Neural progenitor cell (in vitro differentiated cells): ENCODE data around the gene SYCP1. TPM values are rescaled to one million over a fixed set of nuclear protein-coding genes. Genes with fewer than 3 reads are reported as not detected.

Experiments used
- DNase-seq: peaks from one replicate; pipeline ENCODE4 v3.0.0-alpha.2; 2016; ENCODE audit warnings: low spot score
- H2AFZ ChIP-seq: fragments of 200-600 bp; sonication (generic); replicated peaks from 2 replicates; pipeline ENCODE4 v1.6.1; 2016; ENCODE audit warnings: antibody characterized with exemption
- H3F3A ChIP-seq: fragments of 200-600 bp; sonication (generic); 2 replicates; pipeline ENCODE4 v1.6.1; 2016; ENCODE audit warnings: antibody characterized with exemption, low read depth
- H3K27ac ChIP-seq: fragments of 200-600 bp; sonication (generic); 2 replicates; pipeline ENCODE4 v1.5.1; 2016; ENCODE audit warnings: mild to moderate bottlenecking
- H3K27me3 ChIP-seq: fragments of 200-600 bp; sonication (generic); 2 replicates; pipeline ENCODE4 v1.6.1; 2016; ENCODE audit warnings: mild to moderate bottlenecking, moderate library complexity
- H3K36me3 ChIP-seq: fragments of 200-600 bp; sonication (generic); 2 replicates; pipeline ENCODE4 v1.5.1; 2016
- H3K4me1 ChIP-seq: fragments of 200-600 bp; sonication (generic); 2 replicates; pipeline ENCODE4 v1.6.1; 2016; ENCODE audit warnings: mixed run types
- H3K4me2 ChIP-seq: fragments of 200-600 bp; sonication (generic); 2 replicates; pipeline ENCODE4 v1.6.1; 2016
- H3K4me3 ChIP-seq: fragments of 200-600 bp; sonication (generic); 2 replicates; pipeline ENCODE4 v1.5.1; 2016
- H3K79me2 ChIP-seq: fragments of 200-600 bp; sonication (generic); 2 replicates; pipeline ENCODE4 v1.6.1; 2016; ENCODE audit warnings: low read depth
- H3K9ac ChIP-seq: fragments of 200-600 bp; sonication (generic); 2 replicates; pipeline ENCODE4 v1.6.1; 2016
- H3K9me3 ChIP-seq: fragments of 200-600 bp; sonication (generic); 2 replicates; pipeline ENCODE4 v1.5.1; 2016; ENCODE audit warnings: low read depth
- H4K20me1 ChIP-seq: fragments of 200-600 bp; sonication (generic); 2 replicates; pipeline ENCODE4 v1.6.1; 2016; ENCODE audit warnings: low read depth
- H3K27ac Mint-ChIP-seq: 3 replicates; pipeline ENCODE4 v1.8.0; 2021; ENCODE audit warnings: mixed read lengths
- H3K27me3 Mint-ChIP-seq: 2 replicates; pipeline ENCODE4 v1.8.0; 2022; ENCODE audit warnings: low read depth, mild to moderate bottlenecking, inconsistent platforms, moderate library complexity, mixed read lengths; ENCODE audit not compliant: insufficient read depth
- H3K36me3 Mint-ChIP-seq: 3 replicates; pipeline ENCODE4 v1.8.0; 2021; ENCODE audit warnings: mixed read lengths
- H3K4me1 Mint-ChIP-seq: 3 replicates; pipeline ENCODE4 v1.8.0; 2021; ENCODE audit warnings: mixed read lengths
- H3K4me3 Mint-ChIP-seq: 3 replicates; pipeline ENCODE4 v1.8.0; 2021; ENCODE audit warnings: mild to moderate bottlenecking, moderate library complexity, mixed read lengths
- H3K9me3 Mint-ChIP-seq: 3 replicates; pipeline ENCODE4 v1.8.0; 2020; ENCODE audit warnings: mixed read lengths
- CTCF ChIP-seq: fragments of 200-600 bp; sonication (generic); IDR thresholded peaks from 2 replicates; pipeline ENCODE4 v1.5.1; 2017; ENCODE audit warnings: antibody characterized with exemption, mild to moderate bottlenecking
- EZH2 ChIP-seq: fragments of 200-600 bp; sonication (generic); IDR thresholded peaks from 2 replicates; pipeline ENCODE4 v1.6.1; 2017; ENCODE audit warnings: antibody characterized with exemption, mild to moderate bottlenecking, moderate library complexity
- EZH2phosphoT487 ChIP-seq: fragments of 200-600 bp; sonication (generic); IDR thresholded peaks from 2 replicates; pipeline ENCODE4 v1.6.1; 2017; ENCODE audit warnings: antibody characterized with exemption
- total RNA-seq: library from RNA; depleted of rRNA; stranded (reverse); fragments of >200 nt; gene quantifications from 2 replicates; pipeline ENCODE4 v1.2.3, GENCODE V29; 2015; ENCODE audit warnings: low replicate concordance

The SYCP1 gene, protein sequence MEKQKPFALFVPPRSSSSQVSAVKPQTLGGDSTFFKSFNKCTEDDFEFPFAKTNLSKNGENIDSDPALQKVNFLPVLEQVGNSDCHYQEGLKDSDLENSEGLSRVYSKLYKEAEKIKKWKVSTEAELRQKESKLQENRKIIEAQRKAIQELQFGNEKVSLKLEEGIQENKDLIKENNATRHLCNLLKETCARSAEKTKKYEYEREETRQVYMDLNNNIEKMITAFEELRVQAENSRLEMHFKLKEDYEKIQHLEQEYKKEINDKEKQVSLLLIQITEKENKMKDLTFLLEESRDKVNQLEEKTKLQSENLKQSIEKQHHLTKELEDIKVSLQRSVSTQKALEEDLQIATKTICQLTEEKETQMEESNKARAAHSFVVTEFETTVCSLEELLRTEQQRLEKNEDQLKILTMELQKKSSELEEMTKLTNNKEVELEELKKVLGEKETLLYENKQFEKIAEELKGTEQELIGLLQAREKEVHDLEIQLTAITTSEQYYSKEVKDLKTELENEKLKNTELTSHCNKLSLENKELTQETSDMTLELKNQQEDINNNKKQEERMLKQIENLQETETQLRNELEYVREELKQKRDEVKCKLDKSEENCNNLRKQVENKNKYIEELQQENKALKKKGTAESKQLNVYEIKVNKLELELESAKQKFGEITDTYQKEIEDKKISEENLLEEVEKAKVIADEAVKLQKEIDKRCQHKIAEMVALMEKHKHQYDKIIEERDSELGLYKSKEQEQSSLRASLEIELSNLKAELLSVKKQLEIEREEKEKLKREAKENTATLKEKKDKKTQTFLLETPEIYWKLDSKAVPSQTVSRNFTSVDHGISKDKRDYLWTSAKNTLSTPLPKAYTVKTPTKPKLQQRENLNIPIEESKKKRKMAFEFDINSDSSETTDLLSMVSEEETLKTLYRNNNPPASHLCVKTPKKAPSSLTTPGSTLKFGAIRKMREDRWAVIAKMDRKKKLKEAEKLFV
- 0.11 TPM in 1 of 2 replicates, not detected in the other for total RNA-seq

- Histone ChIP-seq H3K27ac (no peak within 1 kb of the TSS), H3K79me2 (no peaks in the 10 kb centered on the region), H3K36me3 (no peaks in the 10 kb centered on the region), H3K9ac (no peak within 1 kb of the TSS), H3K4me3 (peak within 1 kb of the TSS; percentile 26), H4K20me1 (no peaks in the 10 kb centered on the region), H2AFZ (peak within 1 kb of the TSS; percentile 94), H3F3A (no peaks in the 10 kb centered on the region), H3K4me1 (no peaks in the 10 kb centered on the region), H3K4me2 (peak within 1 kb of the TSS; percentile 52), H3K27me3 (peaks cover 51% of the 10 kb centered on the region), H3K9me3 (no peaks in the 10 kb centered on the region)
- TF ChIP-seq CTCF (no peak), EZH2phosphoT487 (no peak), EZH2 (no peak)
- peak; percentile 6 for DNase-seq
- Mint-ChIP-seq H3K36me3 (no peaks in the 10 kb centered on the region), H3K27ac (no peak within 1 kb of the TSS), H3K9me3 (no peaks in the 10 kb centered on the region), H3K4me3 (no peak within 1 kb of the TSS), H3K4me1 (no peaks in the 10 kb centered on the region), H3K27me3 (no peaks in the 10 kb centered on the region)
Measured at GRCh38 chr1:114854693-114855320, at the start of gene SYCP1. Gene SYCP1, plus strand, starts transcription at chr1:114854863. Its CDS starts 602 bp downstream, at chr1:114855465.

DNA sequence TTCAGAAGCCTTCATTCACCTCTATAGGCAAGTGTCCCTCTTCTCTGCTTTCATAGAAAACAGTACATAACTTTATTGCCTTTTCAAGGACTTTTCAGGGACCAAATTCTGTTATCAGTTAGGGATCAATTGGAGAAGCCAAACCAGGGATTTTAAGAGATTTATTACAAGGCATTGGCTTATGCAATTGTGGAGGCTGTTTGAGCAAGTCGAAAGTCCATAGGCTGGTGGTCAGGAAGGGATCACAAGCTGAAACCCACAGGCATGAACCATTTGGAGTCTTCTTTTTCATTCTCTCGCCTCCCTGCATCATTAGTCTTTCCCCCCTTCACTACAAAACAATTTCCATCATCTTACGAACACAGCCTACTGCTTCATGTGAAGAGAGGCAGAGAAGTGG is 34.8 kb upstream of the SYCP1 start:
- H3K4me1 Mint-ChIP-seq = no peaks in the 10 kb centered on the region
- H4K20me1 ChIP-seq = no peaks in the 10 kb centered on the region
- H3K4me2 ChIP-seq = no peak overlapping the region
- H3K9me3 Mint-ChIP-seq = peaks cover 6% of the 10 kb centered on the region
- H3K4me1 ChIP-seq = no peaks in the 10 kb centered on the region
- no peaks in the 10 kb centered on the region for H3F3A ChIP-seq
- H3K27me3 Mint-ChIP-seq = peaks cover 2% of the 10 kb centered on the region
- no peak overlapping the region for H3K4me3 Mint-ChIP-seq
- no peak overlapping the region for H3K4me3 ChIP-seq
- H3K36me3 ChIP-seq = no peaks in the 10 kb centered on the region
- H3K36me3 Mint-ChIP-seq = no peaks in the 10 kb centered on the region
- H3K9ac ChIP-seq = no peak overlapping the region
- no peak for DNase-seq
- no peak overlapping the region for H2AFZ ChIP-seq
- no peaks in the 10 kb centered on the region for H3K27me3 ChIP-seq
- TF ChIP-seq EZH2 = no peak
- TF ChIP-seq EZH2phosphoT487 = no peak
- no peak for TF ChIP-seq CTCF
- no peak overlapping the region for H3K27ac ChIP-seq
- peaks cover 7% of the 10 kb centered on the region for H3K9me3 ChIP-seq
- H3K79me2 ChIP-seq = no peaks in the 10 kb centered on the region
- no peak overlapping the region for H3K27ac Mint-ChIP-seq

DNA sequence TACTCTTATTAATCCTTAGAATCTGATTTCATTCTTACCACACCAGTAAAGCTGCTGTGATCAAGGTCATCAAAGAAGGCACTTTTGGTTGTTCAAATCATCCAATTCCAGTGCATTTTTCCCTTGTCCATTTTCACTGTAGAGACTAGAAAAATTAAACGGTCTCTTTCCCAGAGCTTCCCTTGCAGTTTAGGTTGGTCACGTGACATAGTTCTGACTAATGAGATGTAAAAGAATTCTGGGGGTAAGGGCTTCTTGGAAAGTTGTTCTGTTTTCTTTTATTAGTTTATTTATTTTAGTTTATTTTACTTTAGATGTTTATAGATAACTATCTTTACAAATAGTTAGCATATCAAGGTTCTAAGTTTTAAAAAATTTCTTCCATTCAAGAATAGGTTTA is 34.3 kb upstream of the SYCP1 start:
- no peak overlapping the region for H3K4me3 Mint-ChIP-seq
- H3K4me1 Mint-ChIP-seq = no peaks in the 10 kb centered on the region
- H3K4me1 ChIP-seq = no peaks in the 10 kb centered on the region
- H3K4me2 ChIP-seq = no peak overlapping the region
- no peak overlapping the region for H2AFZ ChIP-seq
- H3F3A ChIP-seq = no peaks in the 10 kb centered on the region
- no peak for DNase-seq
- H3K27ac ChIP-seq = no peak overlapping the region
- no peaks in the 10 kb centered on the region for H3K27me3 ChIP-seq
- peaks cover 2% of the 10 kb centered on the region for H3K27me3 Mint-ChIP-seq
- no peak overlapping the region for H3K9ac ChIP-seq
- no peaks in the 10 kb centered on the region for H4K20me1 ChIP-seq
- no peaks in the 10 kb centered on the region for H3K36me3 ChIP-seq
- H3K79me2 ChIP-seq = no peaks in the 10 kb centered on the region
- peaks cover 6% of the 10 kb centered on the region for H3K9me3 Mint-ChIP-seq
- no peak for TF ChIP-seq EZH2phosphoT487
- H3K4me3 ChIP-seq = no peak overlapping the region
- no peak overlapping the region for H3K27ac Mint-ChIP-seq
- H3K36me3 Mint-ChIP-seq = no peaks in the 10 kb centered on the region
- peaks cover 11% of the 10 kb centered on the region for H3K9me3 ChIP-seq
